Measurements from ENCODE around the gene VTCN1.
"Not testable (repeated sequence)": the region's sequence is repeated elsewhere in the genome, so short reads cannot be mapped to it uniquely, and the experiment has no call there.

VTCN1 gene

DNA sequence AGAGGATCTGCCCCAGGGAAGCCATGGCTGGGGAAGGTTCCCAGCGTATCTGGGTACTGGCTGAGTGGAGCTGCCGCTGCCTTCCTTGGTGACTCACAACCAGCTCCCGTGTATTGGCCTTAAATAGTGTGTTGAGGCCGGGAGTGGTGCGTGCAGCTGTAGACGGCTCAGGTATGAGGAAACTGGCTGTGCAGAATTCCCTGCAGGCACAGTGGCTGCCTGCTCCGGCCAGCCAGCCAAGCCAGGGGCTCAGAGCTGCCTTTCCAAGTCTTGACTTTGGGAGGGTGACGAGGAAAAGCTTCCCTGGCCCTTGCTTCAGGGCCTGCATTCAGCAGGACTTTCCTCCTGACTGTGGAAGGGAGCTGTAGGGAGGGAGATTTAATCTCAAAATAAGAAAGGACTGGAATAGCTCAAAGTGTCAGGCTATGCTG, at the start of gene VTCN1:
VTCN1 (minus strand) TSS at position 97 of the 431 bp plus-strand sequence; CDS start at position 25, 72 bp downstream.
- H3K4me3 Mint-ChIP-seq = no peak within 1 kb of the TSS
- peaks cover 7% of the 10 kb centered on the region for H3K4me1 Mint-ChIP-seq
- peaks cover 4% of the 10 kb centered on the region for H3K9me3 Mint-ChIP-seq
- H3K27me3 Mint-ChIP-seq (ENCODE audit: low read depth, poor library complexity) = peaks cover 35% of the 10 kb centered on the region
- DNase-seq = no peak
- H3K27ac Mint-ChIP-seq = no peak within 1 kb of the TSS
- no peaks in the 10 kb centered on the region for H3K36me3 Mint-ChIP-seq (ENCODE audit: low read depth)
- TF ChIP-seq, protein P1, sequence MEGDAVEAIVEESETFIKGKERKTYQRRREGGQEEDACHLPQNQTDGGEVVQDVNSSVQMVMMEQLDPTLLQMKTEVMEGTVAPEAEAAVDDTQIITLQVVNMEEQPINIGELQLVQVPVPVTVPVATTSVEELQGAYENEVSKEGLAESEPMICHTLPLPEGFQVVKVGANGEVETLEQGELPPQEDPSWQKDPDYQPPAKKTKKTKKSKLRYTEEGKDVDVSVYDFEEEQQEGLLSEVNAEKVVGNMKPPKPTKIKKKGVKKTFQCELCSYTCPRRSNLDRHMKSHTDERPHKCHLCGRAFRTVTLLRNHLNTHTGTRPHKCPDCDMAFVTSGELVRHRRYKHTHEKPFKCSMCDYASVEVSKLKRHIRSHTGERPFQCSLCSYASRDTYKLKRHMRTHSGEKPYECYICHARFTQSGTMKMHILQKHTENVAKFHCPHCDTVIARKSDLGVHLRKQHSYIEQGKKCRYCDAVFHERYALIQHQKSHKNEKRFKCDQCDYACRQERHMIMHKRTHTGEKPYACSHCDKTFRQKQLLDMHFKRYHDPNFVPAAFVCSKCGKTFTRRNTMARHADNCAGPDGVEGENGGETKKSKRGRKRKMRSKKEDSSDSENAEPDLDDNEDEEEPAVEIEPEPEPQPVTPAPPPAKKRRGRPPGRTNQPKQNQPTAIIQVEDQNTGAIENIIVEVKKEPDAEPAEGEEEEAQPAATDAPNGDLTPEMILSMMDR (IDR thresholded peaks at IDR 0.05) = no peak

- no peak for DNase-seq
- Mint-ChIP-seq H3K9me3 (peaks cover 31% of the 10 kb centered on the region), H3K27me3 (ENCODE audit: low read depth, poor library complexity) (peaks cover 4% of the 10 kb centered on the region), H3K4me1 (no peaks in the 10 kb centered on the region), H3K27ac (no peak overlapping the region), H3K4me3 (no peak overlapping the region), H3K36me3 (ENCODE audit: low read depth) (peaks cover 6% of the 10 kb centered on the region)
- TF ChIP-seq, protein P1 (IDR thresholded peaks at IDR 0.05) = no peak
Observed at GRCh38 chr1:117258791-117259190, 48.1 kb upstream of the VTCN1 start.

- H3K27ac Mint-ChIP-seq, H3K4me3 Mint-ChIP-seq, H3K4me1 Mint-ChIP-seq: not testable (repeated sequence)
Observed at GRCh38 chr1:117258075-117258474, 47.3 kb upstream of the VTCN1 start.

GRCh38 chr1:117257291-117257690, 46.6 kb upstream of the VTCN1 start:
- Mint-ChIP-seq H3K27ac (no peak overlapping the region), H3K9me3 (peaks cover 31% of the 10 kb centered on the region), H3K36me3 (ENCODE audit: low read depth) (peaks cover 6% of the 10 kb centered on the region), H3K4me3 (no peak overlapping the region), H3K4me1 (no peaks in the 10 kb centered on the region), H3K27me3 (ENCODE audit: low read depth, poor library complexity) (peaks cover 4% of the 10 kb centered on the region)
- TF ChIP-seq, protein P1 (IDR thresholded peaks at IDR 0.05) = no peak
- no peak for DNase-seq

More at GRCh38 chr1:117258075-117258474, 47.3 kb upstream of the VTCN1 start:
- not testable (repeated sequence) for H3K36me3 Mint-ChIP-seq (ENCODE audit: low read depth); H3K27me3 Mint-ChIP-seq (ENCODE audit: low read depth, poor library complexity); DNase-seq
- peaks cover 31% of the 10 kb centered on the region for H3K9me3 Mint-ChIP-seq

GRCh38 chr1:117250061-117250606, 39.4 kb upstream of the VTCN1 start:
- DNase-seq = no peak
- H3K27me3 Mint-ChIP-seq (ENCODE audit: low read depth, poor library complexity) = peaks cover 11% of the 10 kb centered on the region
- no peak overlapping the region for H3K27ac Mint-ChIP-seq
- TF ChIP-seq, protein P1 (IDR thresholded peaks at IDR 0.05) = no peak
- no peaks in the 10 kb centered on the region for H3K9me3 Mint-ChIP-seq
- H3K4me3 Mint-ChIP-seq = no peak overlapping the region
- H3K36me3 Mint-ChIP-seq (ENCODE audit: low read depth) = no peaks in the 10 kb centered on the region
- no peaks in the 10 kb centered on the region for H3K4me1 Mint-ChIP-seq

DNA sequence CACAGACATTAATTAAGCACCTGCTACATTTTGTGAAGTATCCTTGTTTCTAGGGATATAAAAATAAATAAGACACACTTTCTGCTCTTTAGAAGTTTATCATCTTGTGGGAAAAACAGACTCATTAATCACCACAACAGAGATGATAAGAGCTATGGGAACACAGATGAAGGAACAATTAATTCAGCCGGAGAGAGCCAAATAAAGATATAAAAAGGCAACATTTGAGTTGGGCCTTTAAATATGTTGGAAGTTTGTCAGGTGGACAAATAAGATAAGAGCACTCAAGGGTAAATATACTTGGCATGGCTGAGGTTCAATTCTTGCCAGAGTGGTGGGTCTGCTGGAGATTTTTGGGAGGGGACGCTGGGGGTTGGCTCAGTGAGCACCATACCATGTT, 34.2 kb upstream of the VTCN1 start:
- no peaks in the 10 kb centered on the region for H3K9me3 Mint-ChIP-seq
- TF ChIP-seq, protein P1 (IDR thresholded peaks at IDR 0.05) = no peak
- H3K27ac Mint-ChIP-seq = no peak overlapping the region
- no peaks in the 10 kb centered on the region for H3K4me1 Mint-ChIP-seq
- H3K27me3 Mint-ChIP-seq (ENCODE audit: low read depth, poor library complexity) = peaks cover 13% of the 10 kb centered on the region
- H3K36me3 Mint-ChIP-seq (ENCODE audit: low read depth) = no peaks in the 10 kb centered on the region
- H3K4me3 Mint-ChIP-seq = no peak overlapping the region
- no peak for DNase-seq
